ENCODE data around the gene HDGFL2. TPM values are rescaled to one million over a fixed set of nuclear protein-coding genes. Genes with fewer than 3 reads are reported as not detected.

The HDGFL2 gene
- total RNA-seq, 2 experiments from 2014 or later = 17.2 to 18.0 TPM

GRCh38 chr19:4449639-4450028, 22.5 kb upstream of the HDGFL2 start:
- H3K36me3 ChIP-seq (ENCODE audit: insufficient read depth, low read length) = peaks cover 85% of the 10 kb centered on the region
- H3K4me3 Mint-ChIP-seq = no peak overlapping the region
- no peak overlapping the region for H3K27ac ChIP-seq (ENCODE audit: low read depth in 1 of 2, low read length in 2 of 2)
- H3K9me3 ChIP-seq (ENCODE audit: control insufficient read depth in 1 of 2, insufficient read depth in 1 of 2, low read length in 2 of 2) = no peaks in the 10 kb centered on the region
- peaks cover 54% of the 10 kb centered on the region for H3K36me3 Mint-ChIP-seq (ENCODE audit: low read depth)
- no peak for ATAC-seq (ENCODE audit: poor library complexity)
- TF ChIP-seq, protein P1, sequence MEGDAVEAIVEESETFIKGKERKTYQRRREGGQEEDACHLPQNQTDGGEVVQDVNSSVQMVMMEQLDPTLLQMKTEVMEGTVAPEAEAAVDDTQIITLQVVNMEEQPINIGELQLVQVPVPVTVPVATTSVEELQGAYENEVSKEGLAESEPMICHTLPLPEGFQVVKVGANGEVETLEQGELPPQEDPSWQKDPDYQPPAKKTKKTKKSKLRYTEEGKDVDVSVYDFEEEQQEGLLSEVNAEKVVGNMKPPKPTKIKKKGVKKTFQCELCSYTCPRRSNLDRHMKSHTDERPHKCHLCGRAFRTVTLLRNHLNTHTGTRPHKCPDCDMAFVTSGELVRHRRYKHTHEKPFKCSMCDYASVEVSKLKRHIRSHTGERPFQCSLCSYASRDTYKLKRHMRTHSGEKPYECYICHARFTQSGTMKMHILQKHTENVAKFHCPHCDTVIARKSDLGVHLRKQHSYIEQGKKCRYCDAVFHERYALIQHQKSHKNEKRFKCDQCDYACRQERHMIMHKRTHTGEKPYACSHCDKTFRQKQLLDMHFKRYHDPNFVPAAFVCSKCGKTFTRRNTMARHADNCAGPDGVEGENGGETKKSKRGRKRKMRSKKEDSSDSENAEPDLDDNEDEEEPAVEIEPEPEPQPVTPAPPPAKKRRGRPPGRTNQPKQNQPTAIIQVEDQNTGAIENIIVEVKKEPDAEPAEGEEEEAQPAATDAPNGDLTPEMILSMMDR (IDR thresholded peaks at IDR 0.05) = no peak
- CTCF ChIA-PET = no interaction called here
- H3K4me1 Mint-ChIP-seq (ENCODE audit: low read depth) = no peaks in the 10 kb centered on the region
- no peak for DNase-seq
- H3K9me3 Mint-ChIP-seq = no peaks in the 10 kb centered on the region
- intact Hi-C loops (cut with DNase I, micrococcal nuclease) = no loop called here
- H3K4me3 ChIP-seq (ENCODE audit: low read length) = no peak overlapping the region
- no peaks in the 10 kb centered on the region for H3K4me1 ChIP-seq (ENCODE audit: insufficient read depth, low read length)
- POLR2A ChIA-PET = no interaction called here
- no peaks in the 10 kb centered on the region for H3K27me3 Mint-ChIP-seq
- H3K27ac Mint-ChIP-seq = no peak overlapping the region
- no peaks in the 10 kb centered on the region for H3K27me3 ChIP-seq (ENCODE audit: control insufficient read depth in 1 of 2, insufficient read depth in 2 of 2, low read length in 2 of 2)

DNA sequence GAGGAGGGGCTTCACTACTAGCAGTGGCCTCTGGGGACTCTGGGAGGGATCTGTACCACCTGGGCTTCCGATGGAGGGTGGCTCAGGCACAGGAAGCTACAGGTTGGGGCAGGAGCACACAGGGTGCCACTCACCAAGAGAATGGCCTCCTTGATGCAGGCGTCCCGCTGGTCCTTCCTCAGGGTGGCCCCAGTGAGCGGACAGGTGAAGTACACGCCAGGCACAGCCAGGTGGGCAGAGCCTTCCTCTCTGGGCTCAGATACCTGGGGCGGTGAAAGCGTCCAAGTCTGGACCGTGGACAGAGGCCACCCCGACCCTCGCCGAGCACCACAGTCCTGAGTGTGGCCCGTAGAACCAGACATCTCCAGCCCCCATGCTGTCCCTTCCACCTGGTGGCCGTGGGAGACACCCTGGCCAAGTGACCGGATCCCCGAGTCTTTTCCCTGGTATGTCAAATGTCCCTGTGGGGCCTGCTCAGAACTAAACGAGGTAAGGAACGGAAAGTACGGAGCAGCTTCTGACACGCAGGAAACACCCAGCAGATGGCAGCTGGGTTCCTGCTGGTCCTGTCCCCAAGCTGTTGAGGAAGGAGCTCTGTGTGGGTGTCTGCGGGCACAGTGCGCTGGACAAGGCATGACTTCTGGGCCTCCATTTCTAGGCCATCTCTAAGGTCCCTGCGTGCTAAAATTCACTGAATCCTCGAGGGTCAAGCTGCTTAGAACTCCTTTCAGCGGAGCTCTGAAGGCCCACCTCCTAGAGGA, 19.7 kb upstream of the HDGFL2 start:
- H3K9me3 ChIP-seq (ENCODE audit: control insufficient read depth in 1 of 2, insufficient read depth in 1 of 2, low read length in 2 of 2) = no peaks in the 10 kb centered on the region
- H3K27me3 Mint-ChIP-seq = no peaks in the 10 kb centered on the region
- ATAC-seq (ENCODE audit: poor library complexity) = no peak
- ChIA-PET POLR2A (interaction anchor here (0.6 kb wide), 1 partner anchor 175 kb away, joined by 4 read pairs; no protein-coding TSS in a partner anchor), CTCF (no interaction called here)
- peaks cover 10% of the 10 kb centered on the region for H3K4me1 Mint-ChIP-seq (ENCODE audit: low read depth)
- peaks cover 64% of the 10 kb centered on the region for H3K36me3 ChIP-seq (ENCODE audit: insufficient read depth, low read length)
- no peaks in the 10 kb centered on the region for H3K9me3 Mint-ChIP-seq
- H3K4me3 ChIP-seq (ENCODE audit: low read length) = no peak overlapping the region
- TF ChIP-seq, protein P1 (IDR thresholded peaks at IDR 0.05) = no peak
- intact Hi-C loops (cut with DNase I, micrococcal nuclease) = no loop called here
- H3K27me3 ChIP-seq (ENCODE audit: control insufficient read depth in 1 of 2, insufficient read depth in 2 of 2, low read length in 2 of 2) = no peaks in the 10 kb centered on the region
- DNase-seq = peak in 1 of 14 experiments; percentile 28
- H3K27ac ChIP-seq (ENCODE audit: low read depth in 1 of 2, low read length in 2 of 2) = no peak overlapping the region
- H3K4me3 Mint-ChIP-seq = no peak overlapping the region
- peaks cover 18% of the 10 kb centered on the region for H3K4me1 ChIP-seq (ENCODE audit: insufficient read depth, low read length)
- H3K36me3 Mint-ChIP-seq (ENCODE audit: low read depth) = peaks cover 58% of the 10 kb centered on the region
- no peak overlapping the region for H3K27ac Mint-ChIP-seq

GRCh38 chr19:4453232-4454179, 18.6 kb upstream of the HDGFL2 start:
- intact Hi-C loops (cut with DNase I, micrococcal nuclease) = no loop called here
- H3K9me3 Mint-ChIP-seq = no peaks in the 10 kb centered on the region
- TF ChIP-seq, protein P1 (IDR thresholded peaks at IDR 0.05) = no peak
- H3K4me1 Mint-ChIP-seq (ENCODE audit: low read depth) = peaks cover 16% of the 10 kb centered on the region
- H3K4me3 Mint-ChIP-seq = no peak overlapping the region
- POLR2A ChIA-PET = no interaction called here
- no peak for ATAC-seq (ENCODE audit: poor library complexity)
- H3K36me3 Mint-ChIP-seq (ENCODE audit: low read depth) = peaks cover 56% of the 10 kb centered on the region
- Histone ChIP-seq H3K36me3 (ENCODE audit: insufficient read depth, low read length) (peaks cover 53% of the 10 kb centered on the region), H3K27me3 (ENCODE audit: control insufficient read depth in 1 of 2, insufficient read depth in 2 of 2, low read length in 2 of 2) (no peaks in the 10 kb centered on the region), H3K4me3 (ENCODE audit: low read length) (no peak overlapping the region), H3K27ac (ENCODE audit: low read depth in 1 of 2, low read length in 2 of 2) (no peak overlapping the region), H3K4me1 (ENCODE audit: insufficient read depth, low read length) (peaks cover 25% of the 10 kb centered on the region), H3K9me3 (ENCODE audit: control insufficient read depth in 1 of 2, insufficient read depth in 1 of 2, low read length in 2 of 2) (no peaks in the 10 kb centered on the region)
- no peak overlapping the region for H3K27ac Mint-ChIP-seq
- DNase-seq = no peak
- H3K27me3 Mint-ChIP-seq = no peaks in the 10 kb centered on the region
- CTCF ChIA-PET = no interaction called here

All from CD4-positive, alpha-beta T cell (primary cell).